ENCODE measurements around the gene ANTXR2.

GRCh38 chr4:80096175-80096850 is 23.3 kb upstream of the ANTXR2 start:
- no peak for TF ChIP-seq POLR2A (IDR thresholded peaks at IDR 0.05; ENCODE audit: low read depth, low read length)
- TF ChIP-seq POLR2AphosphoS5 (IDR thresholded peaks at IDR 0.05; ENCODE audit: low read depth, low read length) = no peak

Measured in GM12892 (cell line).